HepG2 (cell line): Measurements from ENCODE around the gene MAJIN. TPM values are rescaled to one million over a fixed set of nuclear protein-coding genes. Genes with fewer than 3 reads are reported as not detected.

Experiments used
- NFKB2 ChIP-seq: sonication (generic); formaldehyde crosslinking; IDR thresholded peaks from 2 replicates; pipeline ENCODE4 v1.4.0; 2020; ENCODE audit warnings: missing genetic modification reagents, borderline replicate concordance
- NR2F2 ChIP-seq: IDR thresholded peaks from 2 replicates; pipeline ENCODE4 v1.6.1; 2012; ENCODE audit warnings: low read depth, inconsistent platforms, borderline replicate concordance
- SNAPC2 ChIP-seq: sonication (generic); formaldehyde crosslinking; IDR thresholded peaks from 2 replicates; pipeline ENCODE4 v1.8.1; 2022; ENCODE audit warnings: mild to moderate bottlenecking, missing genetic modification reagents
- TSC22D2 ChIP-seq: sonication (generic); formaldehyde crosslinking; IDR thresholded peaks from 2 replicates; pipeline ENCODE4 v1.5.1; 2020; ENCODE audit warnings: missing genetic modification reagents, mild to moderate bottlenecking, borderline replicate concordance
- U2AF1 ChIP-seq: fragments of 200-400 bp; formaldehyde crosslinking; optimal IDR thresholded peaks from 2 replicates; pipeline ENCODE3; 2017; ENCODE audit warnings: mild to moderate bottlenecking, low read depth, low read length
- ZNF333 ChIP-seq: sonication (generic); formaldehyde crosslinking; IDR thresholded peaks from 2 replicates; pipeline ENCODE4 v1.4.0; 2020; ENCODE audit warnings: mild to moderate bottlenecking, missing genetic modification reagents, borderline replicate concordance
- ZNF510 ChIP-seq: sonication (generic); formaldehyde crosslinking; IDR thresholded peaks from 2 replicates; pipeline ENCODE4 v1.4.0; 2020; ENCODE audit warnings: low read depth, mild to moderate bottlenecking, missing genetic modification reagents
- ZNF512 ChIP-seq: sonication (generic); formaldehyde crosslinking; IDR thresholded peaks from 2 replicates; pipeline ENCODE4 v1.4.0; 2020; ENCODE audit warnings: mild to moderate bottlenecking, missing genetic modification reagents
- ZNF530 ChIP-seq: sonication (generic); formaldehyde crosslinking; IDR thresholded peaks from 2 replicates; pipeline ENCODE4 v1.5.0; 2020; ENCODE audit warnings: low read depth, mild to moderate bottlenecking, missing genetic modification reagents
- ZNF556 ChIP-seq: sonication (generic); formaldehyde crosslinking; IDR thresholded peaks from 2 replicates; pipeline ENCODE4 v1.4.0; 2020; ENCODE audit warnings: mild to moderate bottlenecking, missing genetic modification reagents, borderline replicate concordance
- ZNF567 ChIP-seq: sonication (generic); formaldehyde crosslinking; IDR thresholded peaks from 2 replicates; pipeline ENCODE4 v1.8.1; 2023; ENCODE audit warnings: mild to moderate bottlenecking, missing genetic modification reagents, borderline replicate concordance
- ZSCAN5A ChIP-seq: sonication (generic); formaldehyde crosslinking; IDR thresholded peaks from 2 replicates; pipeline ENCODE4 v1.8.0; 2022; ENCODE audit warnings: mild to moderate bottlenecking, missing genetic modification reagents, borderline replicate concordance
- polyA plus RNA-seq, 8 experiments: library from polyadenylated mRNA; depleted of rRNA in 3 of 8; stranded (reverse) in 7 of 8; unstranded in 1 of 8; fragments of >200 nt; fragmentation: Illumina TruSeq in 4 of 8; extraction: Trizol in 4 of 8; gene quantifications; 2 replicates each; pipeline versions ENCODE4 v1.2.1 to v1.2.3, GENCODE V29; 2011 to 2016; ENCODE audit warnings: low read depth in 4 of 8, missing spikeins in 1 of 8, mixed read lengths in 1 of 8; ENCODE audit not compliant: insufficient read depth in 1 of 8
- total RNA-seq, 5 experiments: library from RNA; depleted of rRNA; stranded (reverse); fragments of >200 nt; fragmentation: Illumina TruSeq; extraction: Trizol; gene quantifications; 2 replicates each; pipeline ENCODE4 v1.2.3, GENCODE V29; 2016; ENCODE audit warnings: low read depth in 1 of 5
- TF ChIP-seq, protein P1 (sequence below): sonication (generic); formaldehyde crosslinking; IDR thresholded peaks from 2 replicates; pipeline ENCODE4 v1.4.0; 2020; ENCODE audit warnings: missing genetic modification reagents, borderline replicate concordance
- TF ChIP-seq, protein P2 (sequence below): sonication (generic); formaldehyde crosslinking; IDR thresholded peaks from 2 replicates; pipeline ENCODE4 v1.4.0; 2020; ENCODE audit warnings: missing genetic modification reagents, borderline replicate concordance
- TF ChIP-seq, protein P3 (sequence below): sonication (generic); formaldehyde crosslinking; IDR thresholded peaks from 2 replicates; pipeline ENCODE4 v1.8.0; 2022; ENCODE audit warnings: mild to moderate bottlenecking, missing genetic modification reagents

The MAJIN gene
- total and polyA plus RNA-seq, 2 of the 13 experiments (the other 11 are each of a cell fraction or from before 2014, with no cell fraction given): not detected

GRCh38 chr11:65013130-65013887, 41.4 kb upstream of the MAJIN start (continued):
- TF ChIP-seq ZSCAN5A (CRISPR knock-in tag) (no peak), ZNF333 (no peak; the same call in 1 of the 2 replicates), ZNF510 (CRISPR knock-in tag) (no peak), ZNF567 (CRISPR knock-in tag) (no peak), ZNF512 (CRISPR knock-in tag) (no peak), NR2F2 (0 out of 2 replicates have a peak, but pooled peaks have one; percentile 37), ZNF530 (no peak), TSC22D2 (CRISPR knock-in tag) (no peak), ZNF556 (CRISPR knock-in tag) (no peak), U2AF1 (no peak), SNAPC2 (no peak), NFKB2 (CRISPR knock-in tag) (no peak)
- TF ChIP-seq, protein P1, sequence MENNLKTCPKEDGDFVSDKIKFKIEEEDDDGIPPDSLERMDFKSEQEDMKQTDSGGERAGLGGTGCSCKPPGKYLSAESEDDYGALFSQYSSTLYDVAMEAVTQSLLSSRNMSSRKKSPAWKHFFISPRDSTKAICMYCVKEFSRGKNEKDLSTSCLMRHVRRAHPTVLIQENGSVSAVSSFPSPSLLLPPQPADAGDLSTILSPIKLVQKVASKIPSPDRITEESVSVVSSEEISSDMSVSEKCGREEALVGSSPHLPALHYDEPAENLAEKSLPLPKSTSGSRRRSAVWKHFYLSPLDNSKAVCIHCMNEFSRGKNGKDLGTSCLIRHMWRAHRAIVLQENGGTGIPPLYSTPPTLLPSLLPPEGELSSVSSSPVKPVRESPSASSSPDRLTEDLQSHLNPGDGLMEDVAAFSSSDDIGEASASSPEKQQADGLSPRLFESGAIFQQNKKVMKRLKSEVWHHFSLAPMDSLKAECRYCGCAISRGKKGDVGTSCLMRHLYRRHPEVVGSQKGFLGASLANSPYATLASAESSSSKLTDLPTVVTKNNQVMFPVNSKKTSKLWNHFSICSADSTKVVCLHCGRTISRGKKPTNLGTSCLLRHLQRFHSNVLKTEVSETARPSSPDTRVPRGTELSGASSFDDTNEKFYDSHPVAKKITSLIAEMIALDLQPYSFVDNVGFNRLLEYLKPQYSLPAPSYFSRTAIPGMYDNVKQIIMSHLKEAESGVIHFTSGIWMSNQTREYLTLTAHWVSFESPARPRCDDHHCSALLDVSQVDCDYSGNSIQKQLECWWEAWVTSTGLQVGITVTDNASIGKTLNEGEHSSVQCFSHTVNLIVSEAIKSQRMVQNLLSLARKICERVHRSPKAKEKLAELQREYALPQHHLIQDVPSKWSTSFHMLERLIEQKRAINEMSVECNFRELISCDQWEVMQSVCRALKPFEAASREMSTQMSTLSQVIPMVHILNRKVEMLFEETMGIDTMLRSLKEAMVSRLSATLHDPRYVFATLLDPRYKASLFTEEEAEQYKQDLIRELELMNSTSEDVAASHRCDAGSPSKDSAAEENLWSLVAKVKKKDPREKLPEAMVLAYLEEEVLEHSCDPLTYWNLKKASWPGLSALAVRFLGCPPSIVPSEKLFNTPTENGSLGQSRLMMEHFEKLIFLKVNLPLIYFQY (CRISPR knock-in tag): no peak
- TF ChIP-seq, protein P2, sequence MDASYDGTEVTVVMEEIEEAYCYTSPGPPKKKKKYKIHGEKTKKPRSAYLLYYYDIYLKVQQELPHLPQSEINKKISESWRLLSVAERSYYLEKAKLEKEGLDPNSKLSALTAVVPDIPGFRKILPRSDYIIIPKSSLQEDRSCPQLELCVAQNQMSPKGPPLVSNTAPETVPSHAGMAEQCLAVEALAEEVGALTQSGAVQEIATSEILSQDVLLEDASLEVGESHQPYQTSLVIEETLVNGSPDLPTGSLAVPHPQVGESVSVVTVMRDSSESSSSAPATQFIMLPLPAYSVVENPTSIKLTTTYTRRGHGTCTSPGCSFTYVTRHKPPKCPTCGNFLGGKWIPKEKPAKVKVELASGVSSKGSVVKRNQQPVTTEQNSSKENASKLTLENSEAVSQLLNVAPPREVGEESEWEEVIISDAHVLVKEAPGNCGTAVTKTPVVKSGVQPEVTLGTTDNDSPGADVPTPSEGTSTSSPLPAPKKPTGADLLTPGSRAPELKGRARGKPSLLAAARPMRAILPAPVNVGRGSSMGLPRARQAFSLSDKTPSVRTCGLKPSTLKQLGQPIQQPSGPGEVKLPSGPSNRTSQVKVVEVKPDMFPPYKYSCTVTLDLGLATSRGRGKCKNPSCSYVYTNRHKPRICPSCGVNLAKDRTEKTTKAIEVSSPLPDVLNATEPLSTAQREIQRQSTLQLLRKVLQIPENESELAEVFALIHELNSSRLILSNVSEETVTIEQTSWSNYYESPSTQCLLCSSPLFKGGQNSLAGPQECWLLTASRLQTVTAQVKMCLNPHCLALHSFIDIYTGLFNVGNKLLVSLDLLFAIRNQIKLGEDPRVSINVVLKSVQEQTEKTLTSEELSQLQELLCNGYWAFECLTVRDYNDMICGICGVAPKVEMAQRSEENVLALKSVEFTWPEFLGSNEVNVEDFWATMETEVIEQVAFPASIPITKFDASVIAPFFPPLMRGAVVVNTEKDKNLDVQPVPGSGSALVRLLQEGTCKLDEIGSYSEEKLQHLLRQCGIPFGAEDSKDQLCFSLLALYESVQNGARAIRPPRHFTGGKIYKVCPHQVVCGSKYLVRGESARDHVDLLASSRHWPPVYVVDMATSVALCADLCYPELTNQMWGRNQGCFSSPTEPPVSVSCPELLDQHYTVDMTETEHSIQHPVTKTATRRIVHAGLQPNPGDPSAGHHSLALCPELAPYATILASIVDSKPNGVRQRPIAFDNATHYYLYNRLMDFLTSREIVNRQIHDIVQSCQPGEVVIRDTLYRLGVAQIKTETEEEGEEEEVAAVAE (CRISPR knock-in tag): no peak
- TF ChIP-seq, protein P3, sequence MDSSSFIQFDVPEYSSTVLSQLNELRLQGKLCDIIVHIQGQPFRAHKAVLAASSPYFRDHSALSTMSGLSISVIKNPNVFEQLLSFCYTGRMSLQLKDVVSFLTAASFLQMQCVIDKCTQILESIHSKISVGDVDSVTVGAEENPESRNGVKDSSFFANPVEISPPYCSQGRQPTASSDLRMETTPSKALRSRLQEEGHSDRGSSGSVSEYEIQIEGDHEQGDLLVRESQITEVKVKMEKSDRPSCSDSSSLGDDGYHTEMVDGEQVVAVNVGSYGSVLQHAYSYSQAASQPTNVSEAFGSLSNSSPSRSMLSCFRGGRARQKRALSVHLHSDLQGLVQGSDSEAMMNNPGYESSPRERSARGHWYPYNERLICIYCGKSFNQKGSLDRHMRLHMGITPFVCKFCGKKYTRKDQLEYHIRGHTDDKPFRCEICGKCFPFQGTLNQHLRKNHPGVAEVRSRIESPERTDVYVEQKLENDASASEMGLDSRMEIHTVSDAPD (CRISPR knock-in tag): no peak
